Hepatocyte (in vitro differentiated cells): ENCODE results near the gene IKZF1.

Experiments used
- CTCF ChIP-seq: fragments of 200-600 bp; sonication (generic); IDR thresholded peaks from 2 replicates; pipeline ENCODE4 v1.5.1; 2016; ENCODE audit warnings: antibody characterized with exemption, mild to moderate bottlenecking; ENCODE audit not compliant: poor library complexity
- EZH2 ChIP-seq: fragments of 200-600 bp; sonication (generic); IDR thresholded peaks from 2 replicates; pipeline ENCODE4 v1.6.1; 2016; ENCODE audit warnings: antibody characterized with exemption, mild to moderate bottlenecking, borderline replicate concordance

- no peak for TF ChIP-seq CTCF
- no peak for TF ChIP-seq EZH2
Measured at GRCh38 chr7:50428911-50429310, 124.4 kb downstream of the IKZF1 start.
